Stimulated activated CD8-positive, alpha-beta memory T cell treated with anti-CD3 and anti-CD28 coated beads, Interleukin-12 subunit alpha, Interleukin-12 subunit beta, amount 100 ng/mL, for 1 hour (primary cell): Measurements from ENCODE around the gene RASA3.
A peak's percentile ranks its signal among the peaks of the same experiment; 100 is the strongest.
"Not testable (repeated sequence)": the region's sequence is repeated elsewhere in the genome, so short reads cannot be mapped to it uniquely, and the experiment has no call there.

Experiments
- DNase-seq: peaks from one replicate; pipeline ENCODE4 v3.0.0-alpha.2; 2020; ENCODE audit warnings: low read depth

The RASA3 gene, protein sequence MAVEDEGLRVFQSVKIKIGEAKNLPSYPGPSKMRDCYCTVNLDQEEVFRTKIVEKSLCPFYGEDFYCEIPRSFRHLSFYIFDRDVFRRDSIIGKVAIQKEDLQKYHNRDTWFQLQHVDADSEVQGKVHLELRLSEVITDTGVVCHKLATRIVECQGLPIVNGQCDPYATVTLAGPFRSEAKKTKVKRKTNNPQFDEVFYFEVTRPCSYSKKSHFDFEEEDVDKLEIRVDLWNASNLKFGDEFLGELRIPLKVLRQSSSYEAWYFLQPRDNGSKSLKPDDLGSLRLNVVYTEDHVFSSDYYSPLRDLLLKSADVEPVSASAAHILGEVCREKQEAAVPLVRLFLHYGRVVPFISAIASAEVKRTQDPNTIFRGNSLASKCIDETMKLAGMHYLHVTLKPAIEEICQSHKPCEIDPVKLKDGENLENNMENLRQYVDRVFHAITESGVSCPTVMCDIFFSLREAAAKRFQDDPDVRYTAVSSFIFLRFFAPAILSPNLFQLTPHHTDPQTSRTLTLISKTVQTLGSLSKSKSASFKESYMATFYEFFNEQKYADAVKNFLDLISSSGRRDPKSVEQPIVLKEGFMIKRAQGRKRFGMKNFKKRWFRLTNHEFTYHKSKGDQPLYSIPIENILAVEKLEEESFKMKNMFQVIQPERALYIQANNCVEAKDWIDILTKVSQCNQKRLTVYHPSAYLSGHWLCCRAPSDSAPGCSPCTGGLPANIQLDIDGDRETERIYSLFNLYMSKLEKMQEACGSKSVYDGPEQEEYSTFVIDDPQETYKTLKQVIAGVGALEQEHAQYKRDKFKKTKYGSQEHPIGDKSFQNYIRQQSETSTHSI

DNA sequence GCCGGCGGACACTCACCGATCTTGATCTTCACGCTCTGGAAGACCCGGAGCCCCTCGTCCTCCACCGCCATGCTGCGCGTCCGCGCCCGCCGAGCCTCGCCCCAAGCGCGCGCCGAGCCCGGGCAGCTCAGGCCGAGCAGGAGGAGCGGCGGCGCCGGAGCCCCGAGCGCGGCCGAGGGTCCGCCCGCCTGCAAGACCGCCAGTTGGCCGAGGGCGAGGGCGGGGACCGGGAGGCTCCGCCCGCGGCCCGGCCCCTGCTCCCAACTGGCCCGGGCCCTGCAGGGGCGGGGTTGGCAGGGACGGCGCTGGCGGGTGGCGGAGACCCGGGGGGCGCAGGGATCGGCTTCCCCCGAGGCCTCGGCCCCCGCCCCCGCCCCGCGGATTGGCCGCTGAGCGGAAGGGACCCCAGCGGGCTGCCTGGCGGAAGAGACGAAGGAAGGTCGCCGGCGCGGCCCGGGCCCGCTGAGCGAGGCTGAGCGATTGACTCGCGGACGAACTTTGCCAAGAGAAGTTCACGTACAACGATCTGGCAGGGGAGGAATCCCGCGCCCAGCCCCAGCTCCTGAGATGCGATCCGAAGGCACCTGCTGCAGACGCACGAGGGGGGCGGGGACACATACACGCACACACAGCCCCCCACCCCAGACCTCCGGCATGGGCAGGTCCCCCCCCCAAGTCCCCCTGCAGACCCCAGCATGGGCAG lies at the start of gene RASA3:
RASA3 (minus strand) TSS at position 205 of the 703 bp plus-strand sequence; CDS start at position 71, 134 bp downstream.
- peak; percentile 51 for DNase-seq

GRCh38 chr13:114179087-114179658 lies 46.8 kb upstream of the RASA3 start, which contains the start of gene CFAP97D2:
CFAP97D2 (plus strand) TSS chr13:114179257; CDS start chr13:114179331, 74 bp downstream.
- DNase-seq = no peak

DNA sequence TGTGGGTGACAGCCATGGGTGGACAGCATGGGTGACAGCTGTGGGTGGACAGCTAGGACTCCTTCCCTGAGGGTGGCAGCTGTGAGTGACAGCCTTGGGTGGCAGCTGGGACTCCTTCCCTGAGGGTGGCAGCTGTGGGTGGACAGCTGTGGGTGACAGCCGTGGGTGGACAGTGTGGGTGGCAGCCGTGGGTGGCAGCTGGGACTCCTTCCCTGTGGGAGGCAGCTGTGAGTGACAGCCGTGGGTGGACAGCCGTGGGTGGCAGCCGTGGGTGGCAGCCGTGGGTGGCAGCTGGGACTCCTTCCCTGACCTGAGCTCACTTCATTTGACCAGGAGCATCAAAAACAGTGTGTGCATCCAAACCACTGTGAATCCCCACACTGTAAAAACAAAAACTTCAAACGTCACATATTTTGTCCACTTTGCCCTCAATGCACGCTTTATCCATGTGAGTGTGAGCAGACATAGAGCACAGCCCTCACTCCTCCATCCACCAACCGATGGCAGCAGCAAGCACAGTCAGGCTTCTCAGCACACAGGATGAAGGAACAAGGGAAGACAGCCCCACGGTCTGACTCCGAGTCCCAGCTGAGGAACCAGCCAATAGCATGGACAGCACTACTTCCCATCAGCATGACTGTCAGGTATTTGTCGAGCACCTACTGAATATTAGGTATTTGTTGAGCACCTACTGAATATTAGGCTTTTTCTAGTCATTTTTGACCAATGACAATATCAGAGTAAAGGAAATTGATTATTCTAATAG lies 45.0 kb upstream of the RASA3 start:
- DNase-seq = no peak

GRCh38 chr13:114176359-114176902 lies 44.0 kb upstream of the RASA3 start:
- not testable (repeated sequence) for DNase-seq

DNA sequence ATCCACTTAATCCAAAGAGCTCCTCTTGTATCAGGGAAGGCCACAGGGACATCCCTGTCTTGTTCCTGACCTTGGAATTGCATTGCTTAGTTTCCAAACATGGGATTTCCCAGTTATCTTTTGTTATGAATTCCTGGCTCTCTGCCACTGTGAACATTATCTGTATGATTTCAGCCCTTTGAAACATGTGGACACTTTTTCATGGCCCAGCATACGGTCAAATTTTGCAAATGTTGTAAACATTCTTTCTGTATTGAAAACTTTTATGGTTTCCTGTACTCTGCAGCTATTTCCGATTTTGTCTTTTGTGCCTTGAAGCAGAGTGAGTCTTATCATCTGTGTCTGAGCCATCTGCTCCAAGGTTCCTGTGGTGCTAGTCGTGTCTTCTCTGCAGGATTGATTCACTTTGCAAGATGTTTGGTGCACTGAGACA lies 42.1 kb upstream of the RASA3 start:
- no peak for DNase-seq

DNA sequence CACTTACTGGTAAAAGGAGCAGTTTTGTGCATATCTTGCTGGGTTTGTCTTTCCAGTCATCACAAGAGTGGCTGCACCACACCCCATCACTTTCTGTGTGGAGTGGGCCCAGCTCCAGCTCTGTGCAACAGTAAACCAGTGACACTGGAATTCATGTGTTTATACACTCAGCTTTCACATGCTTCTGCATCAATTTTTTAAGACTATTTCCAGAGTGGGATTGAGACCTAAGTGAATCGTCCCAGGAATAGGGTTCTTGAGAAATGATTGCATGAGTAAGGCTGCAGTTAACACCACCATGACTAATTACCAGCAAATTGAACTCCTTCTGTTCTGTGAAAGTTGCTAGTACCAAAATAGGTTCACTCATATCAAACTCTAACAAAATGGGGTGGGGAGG lies 41.3 kb upstream of the RASA3 start:
- DNase-seq = no peak

- DNase-seq = no peak
These were observed 40.8 kb upstream of the RASA3 start for GRCh38 chr13:114173272-114173671.

DNA sequence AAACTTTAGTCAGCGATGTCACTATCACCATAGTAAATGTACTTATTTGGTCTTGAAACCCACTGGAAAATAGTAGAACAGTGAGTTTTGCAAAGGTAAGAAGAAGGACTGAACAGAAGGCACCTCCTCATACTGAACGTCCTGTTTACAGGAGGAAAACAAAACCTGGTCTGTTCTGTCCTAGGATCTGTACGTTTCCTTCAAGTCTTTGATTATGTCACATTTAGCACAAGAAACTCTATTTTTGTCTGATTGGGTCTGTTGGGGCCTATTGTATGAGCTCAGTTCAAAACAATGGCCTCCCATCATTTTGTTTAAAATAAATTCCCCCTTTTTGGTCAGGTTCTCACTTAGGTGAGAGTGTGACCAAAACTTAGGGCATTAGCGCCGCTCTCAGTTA lies 35.5 kb upstream of the RASA3 start:
- no peak for DNase-seq

DNA sequence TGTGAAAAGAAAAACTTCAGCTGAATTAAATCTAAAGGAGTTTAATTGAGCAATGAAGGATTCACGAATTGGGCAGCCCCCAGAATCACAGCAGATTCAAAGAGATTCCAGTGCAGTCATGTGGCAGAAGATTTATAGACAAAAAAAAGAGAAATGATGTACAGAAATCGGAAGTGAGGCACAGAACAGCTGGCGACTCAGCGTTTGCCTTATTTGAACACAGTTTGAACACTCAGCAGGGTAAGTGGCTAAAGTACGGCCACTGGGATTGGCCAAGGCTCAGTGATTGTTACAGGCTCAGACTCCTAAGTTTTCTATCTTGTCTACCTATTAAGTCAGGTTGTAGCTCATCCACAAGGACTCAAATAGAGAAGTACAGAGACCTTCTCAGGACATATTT lies 35.0 kb upstream of the RASA3 start:
- DNase-seq = no peak

DNA sequence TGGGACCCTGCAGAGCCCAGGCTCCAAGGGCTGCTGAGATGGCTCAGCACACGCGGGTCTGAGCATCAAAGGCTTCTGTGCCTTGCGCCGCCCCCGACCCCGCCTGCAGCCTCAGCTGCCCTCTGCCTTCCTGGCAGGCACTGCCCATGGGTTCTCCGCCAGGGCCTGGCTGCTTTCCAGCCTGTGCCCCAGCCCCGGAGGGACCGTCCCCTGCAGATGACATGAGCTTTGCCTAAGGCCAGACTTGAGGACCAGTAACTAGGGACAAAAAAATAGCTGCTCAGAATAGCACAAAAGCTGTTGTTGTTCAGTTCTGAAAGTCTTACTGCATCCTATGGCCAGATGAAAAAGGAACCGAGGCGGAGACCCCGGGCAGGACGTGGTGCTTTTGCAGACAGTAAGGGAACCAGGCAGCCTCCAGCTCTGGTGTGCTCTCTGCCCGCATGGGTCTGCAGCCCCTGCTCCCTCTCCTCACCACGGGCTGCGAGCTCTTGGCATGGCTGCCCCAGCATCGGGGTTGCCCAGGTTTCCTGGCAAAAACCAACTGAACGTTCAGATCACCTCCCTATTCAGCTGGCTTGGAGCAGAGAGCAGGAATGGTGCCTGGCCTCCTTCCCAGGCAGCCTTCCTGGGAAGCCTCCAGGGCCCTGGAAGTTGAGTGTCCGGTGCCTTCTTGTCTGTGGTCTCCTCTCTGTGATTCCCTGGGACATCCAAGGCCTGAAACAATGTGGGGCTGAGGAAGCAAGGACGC lies 34.1 kb upstream of the RASA3 start:
- no peak for DNase-seq

GRCh38 chr13:114164681-114165429 lies 32.4 kb upstream of the RASA3 start:
- DNase-seq = no peak

- DNase-seq = no peak
These were observed 31.6 kb upstream of the RASA3 start for GRCh38 chr13:114164053-114164452.

DNA sequence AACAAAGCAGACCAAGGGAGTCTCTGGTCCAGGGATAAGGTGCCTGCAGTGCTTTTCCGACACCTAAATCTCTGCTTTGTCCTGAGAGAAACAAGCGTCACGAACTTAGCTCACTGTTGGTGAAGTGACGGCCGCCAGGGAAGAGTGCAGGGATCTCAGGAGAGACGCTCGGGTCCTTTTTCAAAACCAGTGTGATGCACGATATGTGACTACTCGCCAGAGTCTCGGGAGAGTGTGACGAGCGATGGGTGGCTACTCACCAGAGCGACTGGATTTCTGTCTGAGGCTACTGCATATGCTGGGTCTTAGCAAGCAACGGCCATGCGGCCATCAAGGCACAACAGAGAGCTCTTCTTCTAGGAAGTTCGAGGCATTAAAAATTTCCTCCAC lies 30.1 kb upstream of the RASA3 start:
- no peak for DNase-seq

DNA sequence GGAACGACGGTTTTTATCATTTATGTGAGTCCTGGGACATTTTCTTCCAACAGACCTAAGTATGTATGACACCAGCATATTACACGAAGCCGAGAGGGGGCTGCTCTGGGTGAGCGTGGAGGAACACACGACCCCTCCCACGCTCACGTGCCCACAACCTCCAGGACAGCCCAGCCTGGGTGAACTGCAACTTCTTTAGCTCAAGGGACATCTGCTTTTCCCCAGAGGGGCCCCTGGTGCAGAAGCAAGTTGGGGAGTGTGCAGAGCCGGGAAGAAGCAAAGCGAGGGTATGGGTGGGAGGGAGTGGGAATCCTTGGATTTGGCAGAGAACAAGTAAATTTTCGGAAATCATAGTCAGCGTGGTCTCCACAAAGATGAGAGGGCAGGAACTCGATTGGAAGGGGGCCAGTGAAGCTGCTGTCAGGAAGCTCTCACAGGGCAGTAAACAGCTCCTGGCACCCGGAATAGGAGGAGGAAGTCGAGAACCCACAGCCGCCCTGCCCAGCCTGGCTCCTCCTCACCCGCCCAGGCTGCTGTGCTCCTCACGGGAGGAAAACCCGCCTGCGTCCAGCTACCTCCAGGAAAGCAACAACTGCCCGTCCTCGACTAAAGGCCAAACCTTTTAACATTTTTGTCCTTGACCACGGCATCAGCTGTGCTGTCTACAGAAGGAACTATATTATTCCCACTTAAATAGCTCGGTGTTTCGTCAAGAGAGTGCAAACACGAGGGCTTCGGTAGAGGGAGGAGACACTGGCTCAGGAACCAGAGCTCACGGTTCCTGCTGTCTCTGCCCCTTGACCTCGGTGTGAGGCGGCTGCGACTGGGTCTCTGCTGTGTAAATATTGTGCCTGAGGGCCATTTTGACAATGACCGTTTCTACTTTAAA lies 29.5 kb upstream of the RASA3 start:
- no peak for DNase-seq

DNA sequence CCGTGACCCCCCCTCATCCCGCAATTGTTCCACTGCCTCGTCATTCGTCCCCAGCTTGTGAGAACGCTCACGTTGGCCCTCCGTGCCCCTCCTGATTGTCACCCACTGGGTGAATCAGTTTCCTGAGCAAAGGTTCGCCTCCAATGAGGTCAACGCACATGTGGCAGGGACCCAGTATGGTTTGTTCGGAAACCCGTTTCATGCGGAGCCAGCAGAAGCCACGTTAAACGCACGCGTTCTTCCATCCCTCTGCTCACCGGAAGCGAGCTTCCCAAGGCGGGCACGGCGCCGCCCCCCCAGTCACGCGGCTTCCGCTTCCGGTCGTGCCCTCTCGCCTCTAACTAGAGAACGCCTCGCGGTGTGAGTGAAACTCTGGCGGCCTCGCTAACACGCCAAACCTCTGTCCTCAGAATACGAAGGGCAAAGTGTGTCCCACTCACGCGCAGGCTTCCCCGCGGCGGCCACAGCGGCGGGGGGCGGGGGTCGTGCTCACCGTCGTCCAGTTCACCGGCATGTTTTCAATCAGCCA lies 28.7 kb upstream of the RASA3 start:
- no peak for DNase-seq

DNA sequence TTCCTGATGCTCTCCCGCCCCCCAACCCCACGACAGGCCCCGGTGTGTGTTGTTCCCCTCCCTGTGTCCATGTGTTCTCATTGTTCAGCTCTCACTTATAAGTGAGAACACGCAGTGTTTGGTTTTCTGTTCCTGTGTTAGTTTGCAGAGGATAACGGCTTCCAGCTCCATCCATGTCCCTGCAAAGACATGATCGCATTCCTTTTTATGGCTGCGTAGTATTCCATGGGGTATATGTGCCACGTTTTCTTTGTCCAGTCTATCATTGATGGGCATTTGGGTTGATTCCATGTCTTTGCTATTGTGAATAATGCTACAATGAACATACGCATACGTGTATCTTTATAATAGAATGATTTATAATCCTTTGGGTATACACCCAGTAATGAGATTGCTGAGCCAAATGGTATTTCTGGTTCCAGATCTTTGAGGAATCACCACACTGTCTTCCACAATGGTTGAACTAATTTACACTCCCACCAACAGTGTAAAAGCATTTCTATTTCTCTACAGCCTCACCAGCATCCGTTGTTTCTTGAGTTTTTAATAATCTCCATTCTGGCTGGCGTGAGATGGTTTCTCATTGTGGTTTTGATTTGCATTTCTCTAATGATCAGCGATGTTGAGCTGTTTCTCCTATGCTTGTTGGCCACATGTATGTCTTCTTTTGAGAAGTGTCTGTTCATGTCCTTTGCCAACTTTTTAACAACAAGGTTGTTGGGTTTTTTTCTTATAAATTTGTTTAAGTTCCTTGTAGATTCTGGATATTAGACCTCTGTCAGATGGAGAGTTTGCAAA lies 26.6 kb upstream of the RASA3 start:
- DNase-seq = not testable (repeated sequence)

DNA sequence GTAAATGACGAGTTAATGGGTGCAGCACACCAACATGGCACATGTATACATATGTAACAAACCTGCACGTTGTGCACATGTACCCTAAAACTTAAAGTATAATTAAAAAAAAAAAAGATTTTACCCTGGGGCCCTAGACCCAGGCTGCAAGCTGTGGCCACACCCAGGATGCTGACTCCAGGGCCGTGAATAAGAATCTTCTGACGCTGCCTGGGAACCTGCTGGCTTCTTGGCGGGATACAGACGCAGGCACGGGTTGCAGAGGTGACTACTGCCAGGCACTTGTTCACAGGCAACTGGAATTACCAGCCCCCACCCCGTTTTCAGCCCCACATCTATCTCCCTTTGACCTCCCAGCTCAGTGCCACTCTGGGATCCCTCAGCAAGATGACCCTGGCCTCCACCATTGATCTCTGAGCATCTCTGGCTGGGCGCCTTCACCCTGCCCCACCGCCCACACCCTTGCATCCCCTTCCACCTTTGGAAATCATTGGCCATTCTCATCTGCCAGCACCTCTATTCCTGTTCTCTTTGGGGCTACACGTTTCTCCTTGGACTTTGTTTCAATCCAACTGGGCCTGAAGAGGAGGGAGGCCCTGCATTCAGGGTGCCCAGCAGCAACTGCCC lies 25.6 kb upstream of the RASA3 start:
- DNase-seq = no peak
